HFF-Myc (cell line): ENCODE results near the gene PLN.

Source experiments
- DNase-seq: peaks from one replicate; pipeline ENCODE4 v3.0.0-alpha.2; 2011; ENCODE audit warnings: low read depth; ENCODE audit errors: extremely low read depth
- H3K4me3 ChIP-seq: replicated peaks from 2 replicates; pipeline ENCODE4 v1.5.1; 2011; ENCODE audit warnings: low read depth, mild to moderate bottlenecking, control low read depth, low read length
- TF ChIP-seq, protein P1 (sequence below): IDR thresholded peaks from 2 replicates; pipeline ENCODE4 v1.5.1; 2012; ENCODE audit warnings: mild to moderate bottlenecking, low read depth, low read length, control low read depth; ENCODE audit errors: missing control alignments

The PLN gene

DNA sequence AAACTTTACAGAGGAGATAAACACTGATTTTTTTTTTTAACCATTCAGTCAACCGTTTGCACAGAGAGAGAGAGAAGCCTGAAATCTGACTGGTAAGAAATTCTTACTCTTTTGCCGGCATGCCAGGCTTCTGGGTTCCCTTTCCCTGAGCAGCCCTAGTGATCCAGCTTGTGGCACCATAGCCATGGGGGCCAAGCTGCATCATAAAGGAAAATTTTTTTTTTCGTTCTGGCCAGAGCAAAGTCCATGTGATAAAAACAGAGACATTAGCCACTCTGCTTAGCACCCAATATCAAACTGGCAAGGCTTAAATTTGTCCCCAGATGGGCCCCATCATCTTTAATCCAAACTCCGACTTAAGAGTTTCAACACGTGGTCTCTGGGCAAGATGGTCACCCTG lies 58.8 kb downstream of the PLN start:
- no peak for DNase-seq
- no peak overlapping the region for H3K4me3 ChIP-seq
- TF ChIP-seq, protein P1, sequence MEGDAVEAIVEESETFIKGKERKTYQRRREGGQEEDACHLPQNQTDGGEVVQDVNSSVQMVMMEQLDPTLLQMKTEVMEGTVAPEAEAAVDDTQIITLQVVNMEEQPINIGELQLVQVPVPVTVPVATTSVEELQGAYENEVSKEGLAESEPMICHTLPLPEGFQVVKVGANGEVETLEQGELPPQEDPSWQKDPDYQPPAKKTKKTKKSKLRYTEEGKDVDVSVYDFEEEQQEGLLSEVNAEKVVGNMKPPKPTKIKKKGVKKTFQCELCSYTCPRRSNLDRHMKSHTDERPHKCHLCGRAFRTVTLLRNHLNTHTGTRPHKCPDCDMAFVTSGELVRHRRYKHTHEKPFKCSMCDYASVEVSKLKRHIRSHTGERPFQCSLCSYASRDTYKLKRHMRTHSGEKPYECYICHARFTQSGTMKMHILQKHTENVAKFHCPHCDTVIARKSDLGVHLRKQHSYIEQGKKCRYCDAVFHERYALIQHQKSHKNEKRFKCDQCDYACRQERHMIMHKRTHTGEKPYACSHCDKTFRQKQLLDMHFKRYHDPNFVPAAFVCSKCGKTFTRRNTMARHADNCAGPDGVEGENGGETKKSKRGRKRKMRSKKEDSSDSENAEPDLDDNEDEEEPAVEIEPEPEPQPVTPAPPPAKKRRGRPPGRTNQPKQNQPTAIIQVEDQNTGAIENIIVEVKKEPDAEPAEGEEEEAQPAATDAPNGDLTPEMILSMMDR, result no peak
